H9 (cell line): ENCODE data around the gene IL1RL1. TPM values are rescaled to one million over a fixed set of nuclear protein-coding genes. Genes with fewer than 3 reads are reported as not detected.

Source experiments
- DNase-seq: peaks from one replicate; pipeline ENCODE4 v3.0.0-alpha.2; 2017
- H2AFZ ChIP-seq: one replicate; pipeline ENCODE4 v1.6.1; 2013; ENCODE audit warnings: mild to moderate bottlenecking, low read length, control low read depth, moderate library complexity
- H2AK5ac ChIP-seq: 2 replicates; pipeline ENCODE4 v1.6.1; 2013; ENCODE audit warnings: low read length, control low read depth, mixed read lengths; ENCODE audit not compliant: insufficient read length
- H2BK120ac ChIP-seq: one replicate; pipeline ENCODE4 v1.6.1; 2013; ENCODE audit warnings: low read depth, mild to moderate bottlenecking, low read length, control low read depth, inconsistent platforms; ENCODE audit not compliant: poor library complexity, severe bottlenecking
- H2BK12ac ChIP-seq: 2 replicates; pipeline ENCODE4 v1.6.1; 2013; ENCODE audit warnings: low read length, control low read depth, mixed read lengths, low read depth; ENCODE audit not compliant: insufficient read length
- H2BK15ac ChIP-seq: 2 replicates; pipeline ENCODE4 v1.6.1; 2013; ENCODE audit warnings: low read depth, low read length, control low read depth
- H2BK20ac ChIP-seq: one replicate; pipeline ENCODE4 v1.6.1; 2013; ENCODE audit warnings: low read depth, mild to moderate bottlenecking, low read length, control low read depth, inconsistent platforms; ENCODE audit not compliant: poor library complexity, severe bottlenecking
- H2BK5ac ChIP-seq: 2 replicates; pipeline ENCODE4 v1.6.1; 2013; ENCODE audit warnings: low read length, control low read depth, mixed read lengths; ENCODE audit not compliant: insufficient read length
- H3K14ac ChIP-seq: 2 replicates; pipeline ENCODE4 v1.6.1; 2013; ENCODE audit warnings: low read length, control low read depth; ENCODE audit not compliant: insufficient read depth
- H3K18ac ChIP-seq: 2 replicates; pipeline ENCODE4 v1.6.1; 2013; ENCODE audit warnings: low read depth, mild to moderate bottlenecking, mixed read lengths, low read length, control low read depth; ENCODE audit not compliant: insufficient read length
- H3K23ac ChIP-seq: 2 replicates; pipeline ENCODE4 v1.6.1; 2013; ENCODE audit warnings: low read length, control low read depth, mixed read lengths, low read depth; ENCODE audit not compliant: insufficient read length
- H3K23me2 ChIP-seq: 2 replicates; pipeline ENCODE4 v1.6.1; 2013; ENCODE audit warnings: low read depth, mild to moderate bottlenecking, mixed read lengths, low read length, control low read depth; ENCODE audit not compliant: insufficient read length, poor library complexity, severe bottlenecking
- H3K27ac ChIP-seq: 2 replicates; pipeline ENCODE4 v1.5.1; 2013; ENCODE audit warnings: low read length, control low read depth, mixed read lengths, low read depth; ENCODE audit not compliant: insufficient read length
- H3K27me3 ChIP-seq: 2 replicates; pipeline ENCODE4 v1.6.1; 2013; ENCODE audit warnings: low read length, control low read depth, inconsistent platforms; ENCODE audit not compliant: insufficient read depth
- H3K4ac ChIP-seq: 2 replicates; pipeline ENCODE4 v1.6.1; 2013; ENCODE audit warnings: low read depth, mild to moderate bottlenecking, control low read depth, inconsistent platforms, low read length, moderate library complexity
- H3K4me1 ChIP-seq: 2 replicates; pipeline ENCODE4 v1.6.1; 2013; ENCODE audit warnings: low read length, control low read depth, inconsistent platforms; ENCODE audit not compliant: insufficient read depth
- H3K4me2 ChIP-seq: 2 replicates; pipeline ENCODE4 v1.6.1; 2013; ENCODE audit warnings: low read length, control low read depth, mixed read lengths; ENCODE audit not compliant: insufficient read length, insufficient read depth
- H3K56ac ChIP-seq: 2 replicates; pipeline ENCODE4 v1.6.1; 2013; ENCODE audit warnings: low read depth, mild to moderate bottlenecking, mixed read lengths, low read length, control low read depth; ENCODE audit not compliant: insufficient read length
- H3K79me1 ChIP-seq: 2 replicates; pipeline ENCODE4 v1.6.1; 2013; ENCODE audit warnings: low read depth, mild to moderate bottlenecking, moderate library complexity, low read length, control low read depth, inconsistent platforms; ENCODE audit not compliant: insufficient read depth, poor library complexity, severe bottlenecking
- H3K79me2 ChIP-seq: 2 replicates; pipeline ENCODE4 v1.6.1; 2013; ENCODE audit warnings: low read length, control low read depth, inconsistent platforms; ENCODE audit not compliant: insufficient read depth
- H3K9ac ChIP-seq: 2 replicates; pipeline ENCODE4 v1.6.1; 2013; ENCODE audit warnings: low read length, control low read depth, mixed read lengths; ENCODE audit not compliant: insufficient read length; ENCODE audit errors: extremely low read depth
- H3K9me3 ChIP-seq: one replicate; pipeline ENCODE4 v1.6.1; 2013; ENCODE audit warnings: low read depth, low read length, inconsistent platforms; ENCODE audit not compliant: control insufficient read depth
- H3T11ph ChIP-seq: one replicate; pipeline ENCODE4 v1.6.1; 2013; ENCODE audit warnings: mild to moderate bottlenecking, low read length, control low read depth, inconsistent platforms
- H4K20me1 ChIP-seq: one replicate; pipeline ENCODE4 v1.6.1; 2013; ENCODE audit not compliant: control insufficient read depth, insufficient read length, insufficient read depth
- H4K5ac ChIP-seq: 2 replicates; pipeline ENCODE4 v1.6.1; 2013; ENCODE audit warnings: low read depth, mild to moderate bottlenecking, mixed read lengths, low read length, control low read depth; ENCODE audit not compliant: insufficient read length
- H4K8ac ChIP-seq: replicated peaks from 2 replicates; pipeline ENCODE4 v1.6.1; 2013; ENCODE audit warnings: low read length, control low read depth, mixed read lengths, low read depth; ENCODE audit not compliant: insufficient read length
- H4K91ac ChIP-seq: 2 replicates; pipeline ENCODE4 v1.6.1; 2013; ENCODE audit warnings: low read depth, mild to moderate bottlenecking, moderate library complexity, mixed read lengths, low read length, control low read depth; ENCODE audit not compliant: insufficient read length
- H3K27ac Mint-ChIP-seq, 3 experiments: 2 replicates in 2 of 3; 3 replicates in 1 of 3; pipeline ENCODE4 v1.8.0; 2020 to 2021; ENCODE audit warnings: mixed read lengths in 3 of 3, mild to moderate bottlenecking in 1 of 3, moderate library complexity in 1 of 3
- H3K27me3 Mint-ChIP-seq: 2 replicates; pipeline ENCODE4 v1.8.0; 2021; ENCODE audit warnings: low read depth, mild to moderate bottlenecking, moderate library complexity, mixed read lengths
- H3K36me3 Mint-ChIP-seq, 3 experiments: 2 replicates in 2 of 3; 3 replicates in 1 of 3; pipeline ENCODE4 v1.8.0; 2020 to 2021; ENCODE audit warnings: low read depth in 3 of 3, mixed read lengths in 3 of 3; ENCODE audit not compliant: insufficient read depth in 1 of 3
- H3K4me1 Mint-ChIP-seq, 2 experiments: 2 replicates each; pipeline ENCODE4 v1.8.0; 2020; ENCODE audit warnings: mixed read lengths in 2 of 2
- H3K4me3 Mint-ChIP-seq, 2 experiments: 2 replicates in 1 of 2; 3 replicates in 1 of 2; pipeline ENCODE4 v1.8.0; 2020 to 2021; ENCODE audit warnings: mild to moderate bottlenecking in 2 of 2, mixed read lengths in 2 of 2, moderate library complexity in 1 of 2
- H3K9me3 Mint-ChIP-seq, 2 experiments: 2 replicates in 1 of 2; 3 replicates in 1 of 2; pipeline ENCODE4 v1.8.0; 2020; ENCODE audit warnings: mild to moderate bottlenecking in 2 of 2, mixed read lengths in 2 of 2, moderate library complexity in 1 of 2
- CTCF ChIP-seq: fragments of 200-600 bp; sonication (generic); conservative IDR thresholded peaks from 3 replicates; pipeline ENCODE4 v1.8.0; 2021; ENCODE audit warnings: antibody characterized with exemption, mild to moderate bottlenecking
- WGBS: extraction: QIAGEN DNeasy Blood & Tissue Kit; methylation state at CpG from one replicate; pipeline ENCODE4 v1.1.7; 2013; ENCODE audit warnings: missing lambda C conversion rate, low lambda C conversion rate, mixed read lengths; ENCODE audit not compliant: insufficient read length; ENCODE audit errors: extremely low coverage; 5-methylcytosine and 5-hydroxymethylcytosine counted together
- total RNA-seq: library from RNA; stranded (reverse); gene quantifications from 2 replicates; pipeline ENCODE4 v1.2.1, GENCODE V29; 2021

The IL1RL1 gene
- total RNA-seq, 1 experiment from 2014 or later: not detected

GRCh38 chr2:102303589-102303988 lies 7.8 kb upstream of the IL1RL1 start:
- Histone ChIP-seq H2BK5ac (no peak overlapping the region), H3K4me1 (0 out of 2 replicates have a peak, but pooled peaks cover 2% of the 10 kb centered on the region), H3K9ac (no peak overlapping the region), H3K23me2 (no peaks in the 10 kb centered on the region), H3K14ac (no peak overlapping the region), H3T11ph (no peak overlapping the region), H3K9me3 (no peaks in the 10 kb centered on the region), H3K4me2 (no peak overlapping the region), H4K5ac (no peak overlapping the region), H4K20me1 (no peaks in the 10 kb centered on the region), H3K27ac (no peak overlapping the region), H3K27me3 (no peaks in the 10 kb centered on the region), H3K4ac (no peak overlapping the region), H2BK15ac (no peak overlapping the region), H3K23ac (no peak overlapping the region), H2BK20ac (no peak overlapping the region), H2AK5ac (no peak overlapping the region), H4K91ac (no peak overlapping the region), H3K79me2 (no peaks in the 10 kb centered on the region), H3K18ac (no peak overlapping the region), H3K56ac (no peak overlapping the region), H4K8ac (no peak overlapping the region), H2BK12ac (no peak overlapping the region), H2AFZ (no peak overlapping the region), H2BK120ac (no peak overlapping the region), H3K79me1 (no peaks in the 10 kb centered on the region)
- Mint-ChIP-seq H3K4me3 (no peak overlapping the region), H3K4me1 (peaks cover 0 to 3% of the 10 kb centered on the region in 2 experiments; a peak in 1 of 4 replicates), H3K9me3 (no peaks in the 10 kb centered on the region), H3K36me3 (no peaks in the 10 kb centered on the region), H3K27me3 (peaks cover 6% of the 10 kb centered on the region), H3K27ac (no peak overlapping the region)
- TF ChIP-seq CTCF: no peak
- no CpG with 5 or more reads among the region's 3 CpGs for WGBS
- DNase-seq: no peak
